ENCODE data around the gene CCDC134. TPM values are rescaled to one million over a fixed set of nuclear protein-coding genes. Genes with fewer than 3 reads are reported as not detected.
A peak's percentile ranks its signal among the peaks of the same experiment; 100 is the strongest.
"Not testable (repeated sequence)": the region's sequence is repeated elsewhere in the genome, so short reads cannot be mapped to it uniquely, and the experiment has no call there.

The CCDC134 gene
- total and polyA plus RNA-seq, 7 donors = 2.2 to 7.8 (median 4.9) TPM

GRCh38 chr22:41857860-41858199 is 57.4 kb downstream of the CCDC134 start:
- intact Hi-C loops (cut with DNase I) = loop anchor here in 1 of 2 donors (5.0 kb wide), 1 partner anchor 36 kb away; no protein-coding TSS in a partner anchor
- Histone ChIP-seq H3K27ac (no peak overlapping the region), H3K4me3 (no peak overlapping the region), H3K4me1 (peaks cover 31% of the 10 kb centered on the region), H3K9me3 (no peaks in the 10 kb centered on the region), H3K27me3 (ENCODE audit: insufficient read depth in 3 of 3, low read length in 2 of 3) (no peaks in the 10 kb centered on the region), H3K36me3 (ENCODE audit: insufficient read depth in 1 of 2, low read depth in 1 of 2) (no peaks in the 10 kb centered on the region)
- DNase-seq (no peak), ATAC-seq (no peak)
- TF ChIP-seq CTCF (IDR thresholded peaks at IDR 0.05) = no peak

DNA sequence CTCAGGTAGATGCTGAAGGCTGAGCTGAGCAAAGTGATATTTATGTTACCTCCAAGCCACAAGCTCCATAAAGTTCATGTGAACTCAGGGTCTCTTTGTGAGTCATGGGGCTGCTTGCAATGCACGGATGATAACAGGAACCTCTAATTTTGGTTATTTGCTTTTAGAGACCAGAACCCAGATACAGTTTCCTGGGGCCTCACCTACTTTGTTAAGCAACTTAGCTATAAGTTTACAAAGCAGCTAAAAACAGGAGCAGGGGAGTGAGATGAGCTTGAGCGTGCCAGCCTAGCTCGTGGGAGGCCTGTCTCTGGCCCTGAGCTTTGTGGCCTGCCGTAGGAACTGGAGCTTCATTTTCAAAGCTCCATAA is 61.7 kb downstream of the CCDC134 start:
- intact Hi-C loops (cut with DNase I) = no loop called here
- WGBS, 3 donors = 19 to 62% (median 26%) methylated on average over 4 of the region's 4 CpGs
- Histone ChIP-seq H3K27me3 (ENCODE audit: insufficient read depth in 3 of 3, low read length in 2 of 3) (no peaks in the 10 kb centered on the region), H3K4me1 (peaks cover 30% of the 10 kb centered on the region), H3K27ac (peak overlapping the region; percentile 74), H3K36me3 (ENCODE audit: insufficient read depth in 1 of 2, low read depth in 1 of 2) (peaks cover 0 to 6% of the 10 kb centered on the region in 2 donors), H3K9me3 (no peaks in the 10 kb centered on the region), H3K4me3 (no peak overlapping the region)
- ATAC-seq (peak in 3 of 4 donors; percentile 4 to 28 (median 17)), DNase-seq (no peak)
- TF ChIP-seq CTCF (IDR thresholded peaks at IDR 0.05) = no peak

- ATAC-seq (peak in 3 of 4 donors; percentile 38 to 76 (median 61)), DNase-seq (no peak)
- TF ChIP-seq CTCF (IDR thresholded peaks at IDR 0.05) = no peak
- H3K4me3 ChIP-seq = no peak overlapping the region
- peak overlapping the region; percentile 74 for H3K27ac ChIP-seq
- intact Hi-C loops (cut with DNase I) = no loop called here
- H3K36me3 ChIP-seq (ENCODE audit: insufficient read depth in 1 of 2, low read depth in 1 of 2) = peaks cover 0 to 12% of the 10 kb centered on the region in 2 donors
- 69 to 84% (median 71%) methylated on average over 11 of the region's 11 CpGs for WGBS, 3 donors
- H3K4me1 ChIP-seq = peaks cover 27% of the 10 kb centered on the region
- H3K9me3 ChIP-seq = no peaks in the 10 kb centered on the region
- no peaks in the 10 kb centered on the region for H3K27me3 ChIP-seq (ENCODE audit: insufficient read depth in 3 of 3, low read length in 2 of 3)
These were observed 62.2 kb downstream of the CCDC134 start for GRCh38 chr22:41862530-41863266.

- intact Hi-C loops (cut with DNase I) = no loop called here
- Histone ChIP-seq H3K27me3 (ENCODE audit: insufficient read depth in 3 of 3, low read length in 2 of 3) (no peaks in the 10 kb centered on the region), H3K4me3 (no peak overlapping the region), H3K4me1 (peaks cover 27% of the 10 kb centered on the region), H3K27ac (no peak overlapping the region), H3K9me3 (no peaks in the 10 kb centered on the region), H3K36me3 (ENCODE audit: insufficient read depth in 1 of 2, low read depth in 1 of 2) (peaks cover 0 to 20% of the 10 kb centered on the region in 2 donors)
- no peak for TF ChIP-seq CTCF (IDR thresholded peaks at IDR 0.05)
- ATAC-seq (no peak), DNase-seq (no peak)
- 87 to 96% (median 92%) methylated on average over 2 of the region's 2 CpGs for WGBS, 3 donors
These were observed 63.0 kb downstream of the CCDC134 start for GRCh38 chr22:41863472-41863871.

GRCh38 chr22:41868556-41868955 is 68.1 kb downstream of the CCDC134 start:
- Histone ChIP-seq H3K4me1 (peaks cover 3% of the 10 kb centered on the region), H3K9me3 (no peaks in the 10 kb centered on the region), H3K4me3 (no peak overlapping the region), H3K27ac (no peak overlapping the region), H3K27me3 (ENCODE audit: insufficient read depth in 3 of 3, low read length in 2 of 3) (no peaks in the 10 kb centered on the region), H3K36me3 (ENCODE audit: insufficient read depth in 1 of 2, low read depth in 1 of 2) (peaks cover 0 to 68% of the 10 kb centered on the region in 2 donors)
- DNase-seq = no peak
- intact Hi-C loops (cut with DNase I) = no loop called here
- WGBS, 3 donors = 93 to 95% (median 95%) methylated on average over 10 of the region's 10 CpGs
- no peak for ATAC-seq
- TF ChIP-seq CTCF (IDR thresholded peaks at IDR 0.05) = no peak

DNA sequence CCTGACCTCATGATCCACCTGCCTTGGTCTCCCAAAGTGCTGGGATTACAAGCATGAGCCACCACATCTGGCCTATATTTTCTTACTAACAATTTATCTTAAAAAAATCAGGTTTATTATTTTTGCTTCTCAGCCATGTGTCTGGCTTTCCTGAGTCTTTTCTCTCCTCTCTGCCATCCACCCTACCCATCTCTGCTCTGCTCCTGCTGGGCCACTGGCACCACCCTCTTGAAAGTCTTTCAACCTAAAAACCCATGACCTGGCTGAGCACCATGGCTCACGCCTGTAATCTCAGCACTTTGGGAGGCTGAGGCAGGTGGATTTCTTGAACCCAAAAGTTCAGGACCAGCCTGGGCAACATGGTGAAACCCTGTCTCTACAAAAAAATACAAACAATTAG is 69.6 kb downstream of the CCDC134 start:
- WGBS, 3 donors = 70 to 100% (median 87%) methylated on average over 1 of the region's 1 CpG
- H3K27me3 ChIP-seq (ENCODE audit: insufficient read depth in 3 of 3, low read length in 2 of 3); intact Hi-C loops (cut with DNase I); H3K4me3 ChIP-seq; H3K27ac ChIP-seq; H3K4me1 ChIP-seq; DNase-seq; ATAC-seq; H3K9me3 ChIP-seq: not testable (repeated sequence)
- peaks cover 2 to 83% of the 10 kb centered on the region in 2 donors for H3K36me3 ChIP-seq (ENCODE audit: insufficient read depth in 1 of 2, low read depth in 1 of 2)
